GM19025 (cell line): Measurements from ENCODE around the gene FEM1A.
"Not testable (repeated sequence)": the region's sequence is repeated elsewhere in the genome, so short reads cannot be mapped to it uniquely, and the experiment has no call there.

Experiments
- ATAC-seq: cut with Tn5 transposase; IDR thresholded peaks from one replicate; pipeline ENCODE4 v1.9.1; 2021; ENCODE audit warnings: mild to moderate bottlenecking, low read depth, moderate library complexity; ENCODE audit not compliant: unreplicated experiment

FEM1A gene

GRCh38 chr19:4772566-4772965 lies 19.0 kb upstream of the FEM1A start:
- no peak for ATAC-seq

GRCh38 chr19:4773047-4773640 lies 18.4 kb upstream of the FEM1A start:
- ATAC-seq: no peak

- ATAC-seq: no peak
These were observed 17.4 kb upstream of the FEM1A start for GRCh38 chr19:4774136-4774535.

GRCh38 chr19:4775627-4776152 lies 15.8 kb upstream of the FEM1A start:
- no peak for ATAC-seq

GRCh38 chr19:4776436-4777211 lies 14.9 kb upstream of the FEM1A start:
- ATAC-seq: no peak

GRCh38 chr19:4778124-4778523 lies 13.4 kb upstream of the FEM1A start:
- ATAC-seq: not testable (repeated sequence)

- no peak for ATAC-seq
These were observed 10.7 kb upstream of the FEM1A start for GRCh38 chr19:4780860-4781259.

GRCh38 chr19:4781801-4782200 lies 9.7 kb upstream of the FEM1A start:
- no peak for ATAC-seq

GRCh38 chr19:4786412-4787016 lies 5.0 kb upstream of the FEM1A start:
- ATAC-seq: not testable (repeated sequence)

GRCh38 chr19:4792019-4792865 lies 708 bp downstream of the FEM1A start:
- not testable (repeated sequence) for ATAC-seq

GRCh38 chr19:4792866-4793195 lies 1.3 kb downstream of the FEM1A start:
- ATAC-seq: not testable (repeated sequence)

GRCh38 chr19:4793278-4793677 lies 1.7 kb downstream of the FEM1A start:
- ATAC-seq: not testable (repeated sequence)

GRCh38 chr19:4794971-4795370 lies 3.4 kb downstream of the FEM1A start:
- no peak for ATAC-seq

- ATAC-seq: no peak
These were observed 3.9 kb downstream of the FEM1A start for GRCh38 chr19:4795400-4795799.

- no peak for ATAC-seq
These were observed 9.1 kb downstream of the FEM1A start for GRCh38 chr19:4800591-4801081.

- no peak for ATAC-seq
These were observed 9.6 kb downstream of the FEM1A start for GRCh38 chr19:4801085-4801619.

- no peak for ATAC-seq
These were observed 11.2 kb downstream of the FEM1A start for GRCh38 chr19:4802711-4803110.

- no peak for ATAC-seq
These were observed 12.5 kb downstream of the FEM1A start for GRCh38 chr19:4803736-4804695.

- not testable (repeated sequence) for ATAC-seq
These were observed 13.6 kb downstream of the FEM1A start for GRCh38 chr19:4805140-4805539.
